H1 (cell line): ENCODE measurements around the gene ATP6V0D1. TPM values are rescaled to one million over a fixed set of nuclear protein-coding genes. Genes with fewer than 3 reads are reported as not detected.
A peak's percentile ranks its signal among the peaks of the same experiment; 100 is the strongest.

Experiments used
- CTCF ChIA-PET: fragments of 300-600 bp; sonication (Branson Sonifier 250); formaldehyde crosslinking; loops from one replicate; lab custom pipeline; 2021; ENCODE audit not compliant: partially characterized antibody; lab: Charles Lee
- POLR2A ChIA-PET: fragments of 300-600 bp; sonication (Branson Sonifier 250); formaldehyde crosslinking; loops from one replicate; lab custom pipeline; 2021; ENCODE audit warnings: inconsistent platforms; ENCODE audit not compliant: partially characterized antibody; lab: Charles Lee
- DNase-seq, 2 experiments: peaks; one replicate each; pipeline versions ENCODE4 v3.0.0 to v3.0.0-alpha.2; 2010 to 2022; ENCODE audit warnings: low spot score in 2 of 2, low read depth in 1 of 2, mixed read lengths in 1 of 2
- FAIRE-seq: peaks from 2 replicates; lab custom pipeline; 2011; peaks lifted over from hg19 to GRCh38; lab: Jason Lieb, UNC
- H2AFZ ChIP-seq: 2 replicates; pipeline ENCODE4 v1.8.1; 2012; ENCODE audit warnings: low read length, inconsistent platforms
- H2AK5ac ChIP-seq: 2 replicates; pipeline ENCODE4 v1.6.1; 2013; ENCODE audit warnings: low read depth, low read length
- H2BK120ac ChIP-seq: replicated peaks from 2 replicates; pipeline ENCODE3; 2013; ENCODE audit warnings: low read depth, low read length, inconsistent platforms
- H2BK12ac ChIP-seq: 2 replicates; pipeline ENCODE4 v1.6.1; 2013; ENCODE audit warnings: low read depth, low read length
- H2BK15ac ChIP-seq: 2 replicates; pipeline ENCODE4 v1.6.1; 2013; ENCODE audit warnings: low read length
- H2BK20ac ChIP-seq: 2 replicates; pipeline ENCODE4 v1.6.1; 2013; ENCODE audit warnings: low read length
- H2BK5ac ChIP-seq: 2 replicates; pipeline ENCODE4 v1.6.1; 2013; ENCODE audit warnings: low read depth, low read length
- H3K14ac ChIP-seq: 2 replicates; pipeline ENCODE4 v1.6.1; 2013; ENCODE audit warnings: inconsistent platforms; ENCODE audit not compliant: insufficient read length
- H3K18ac ChIP-seq: 2 replicates; pipeline ENCODE4 v1.6.1; 2013; ENCODE audit warnings: low read length; ENCODE audit errors: extremely low read depth
- H3K23ac ChIP-seq: 2 replicates; pipeline ENCODE4 v1.6.1; 2013; ENCODE audit warnings: inconsistent platforms; ENCODE audit not compliant: insufficient read length
- H3K23me2 ChIP-seq: 2 replicates; pipeline ENCODE4 v1.6.1; 2013; ENCODE audit warnings: low read depth, low read length
- H3K27ac ChIP-seq: 2 replicates; pipeline ENCODE4 v1.6.1; 2011; ENCODE audit warnings: low read depth, low read length, inconsistent platforms
- H3K27me3 ChIP-seq, 4 experiments: replicated peaks in 1 of 4; 1 replicate in 1 of 4; 2 replicates in 3 of 4; pipeline versions ENCODE4 v1.6.1 to v1.8.1; 2011 to 2013; ENCODE audit warnings: low read length in 3 of 4, mild to moderate bottlenecking in 3 of 4, inconsistent platforms in 2 of 4, mixed read lengths in 2 of 4, moderate library complexity in 1 of 4; ENCODE audit not compliant: control insufficient read depth in 3 of 4, insufficient read depth in 3 of 4; ENCODE audit errors: extremely low read depth in 1 of 4
- H3K36me3 ChIP-seq, 4 experiments: 2 replicates each; pipeline versions ENCODE4 v1.6.1 to v1.8.1; 2011 to 2013; ENCODE audit warnings: mild to moderate bottlenecking in 4 of 4, low read length in 3 of 4, moderate library complexity in 2 of 4, control low read depth in 1 of 4, inconsistent platforms in 1 of 4; ENCODE audit not compliant: insufficient read depth in 4 of 4, control insufficient read depth in 2 of 4
- H3K4ac ChIP-seq: replicated peaks from 2 replicates; pipeline ENCODE3; 2013; ENCODE audit warnings: low read length, low read depth, mixed read lengths, inconsistent platforms; ENCODE audit not compliant: insufficient read length
- H3K4me1 ChIP-seq, 4 experiments: replicated peaks in 1 of 4; 1 replicate in 1 of 4; 2 replicates in 3 of 4; pipeline versions ENCODE4 v1.6.1 to v1.8.1; 2011 to 2013; ENCODE audit warnings: low read length in 3 of 4, inconsistent platforms in 2 of 4, mixed read lengths in 1 of 4; ENCODE audit not compliant: insufficient read depth in 4 of 4, control insufficient read depth in 3 of 4
- H3K4me2 ChIP-seq, 2 experiments: 2 replicates each; pipeline versions ENCODE4 v1.6.1 to v1.8.1; 2011 to 2013; ENCODE audit warnings: low read depth in 2 of 2, low read length in 2 of 2, control low read depth in 1 of 2, inconsistent platforms in 1 of 2, mild to moderate bottlenecking in 1 of 2; ENCODE audit not compliant: insufficient read depth in 1 of 2
- H3K4me3 ChIP-seq, 4 experiments: fragments of 200-600, 300-600 bp in 1 of 4; sonication (generic), shearing (Covaris generic), sonication (Bioruptor Twin) in 1 of 4; 2 replicates each; pipeline versions ENCODE4 v1.5.1 to v1.8.1; 2011 to 2016; ENCODE audit warnings: low read length in 4 of 4, low read depth in 3 of 4, control low read depth in 2 of 4, inconsistent platforms in 2 of 4, mild to moderate bottlenecking in 2 of 4, mixed read lengths in 1 of 4, moderate library complexity in 1 of 4; ENCODE audit not compliant: insufficient read depth in 2 of 4; ENCODE audit errors: extremely low read depth in 1 of 4
- H3K56ac ChIP-seq: replicated peaks from 2 replicates; pipeline ENCODE3; 2013; ENCODE audit warnings: low read depth, mild to moderate bottlenecking, mixed read lengths, low read length, inconsistent platforms; ENCODE audit not compliant: insufficient read length
- H3K79me1 ChIP-seq: 2 replicates; pipeline ENCODE4 v1.6.1; 2013; ENCODE audit warnings: low read depth, low read length, control low read depth
- H3K79me2 ChIP-seq, 2 experiments: 2 replicates each; pipeline versions ENCODE4 v1.6.1 to v1.8.1; 2012 to 2013; ENCODE audit warnings: low read length in 2 of 2, mild to moderate bottlenecking in 2 of 2, inconsistent platforms in 1 of 2; ENCODE audit not compliant: insufficient read depth in 2 of 2, control insufficient read depth in 1 of 2
- H3K9ac ChIP-seq, 4 experiments: replicated peaks in 1 of 4; 1 replicate in 1 of 4; 2 replicates in 3 of 4; pipeline versions ENCODE4 v1.6.1 to v1.8.1; 2011 to 2013; ENCODE audit warnings: low read depth in 3 of 4, low read length in 3 of 4, control low read depth in 2 of 4, mild to moderate bottlenecking in 2 of 4, moderate library complexity in 2 of 4, inconsistent platforms in 1 of 4; ENCODE audit errors: extremely low read depth in 1 of 4
- H3K9me3 ChIP-seq, 2 experiments: 2 replicates each; pipeline versions ENCODE4 v1.6.1 to v1.8.1; 2012 to 2013; ENCODE audit warnings: mild to moderate bottlenecking in 2 of 2, moderate library complexity in 2 of 2, control low read depth in 1 of 2, inconsistent platforms in 1 of 2, low read depth in 1 of 2, low read length in 1 of 2, mixed read lengths in 1 of 2; ENCODE audit not compliant: insufficient read depth in 2 of 2
- H4K20me1 ChIP-seq, 2 experiments: replicated peaks in 1 of 2; 2 replicates each; pipeline versions ENCODE3 to v1.8.1; 2011 to 2013; ENCODE audit warnings: inconsistent platforms in 2 of 2, low read length in 2 of 2, mild to moderate bottlenecking in 1 of 2; ENCODE audit not compliant: insufficient read depth in 2 of 2, control insufficient read depth in 1 of 2
- H4K5ac ChIP-seq: 2 replicates; pipeline ENCODE4 v1.6.1; 2013; ENCODE audit warnings: low read length, low read depth, mixed read lengths, inconsistent platforms; ENCODE audit not compliant: insufficient read length
- H4K8ac ChIP-seq: 2 replicates; pipeline ENCODE4 v1.8.0; 2013; ENCODE audit warnings: mild to moderate bottlenecking, moderate library complexity, low read length, inconsistent platforms; ENCODE audit not compliant: insufficient read depth; ENCODE audit errors: extremely low read depth
- H4K91ac ChIP-seq: replicated peaks from 2 replicates; pipeline ENCODE3; 2013; ENCODE audit warnings: low read length, mixed read lengths, inconsistent platforms; ENCODE audit not compliant: insufficient read length
- ATF2 ChIP-seq: IDR thresholded peaks from 2 replicates; pipeline ENCODE4 v1.6.1; 2012; ENCODE audit warnings: low read length, inconsistent platforms
- CTBP2 ChIP-seq: IDR thresholded peaks from 2 replicates; pipeline ENCODE4 v1.7.0; 2011; ENCODE audit warnings: borderline replicate concordance, mild to moderate bottlenecking, moderate library complexity, mixed read lengths, low read length; ENCODE audit not compliant: insufficient read depth, insufficient read length
- FOSL1 ChIP-seq: IDR thresholded peaks from 2 replicates; pipeline ENCODE4 v1.6.1; 2011; ENCODE audit warnings: mild to moderate bottlenecking, low read depth, low read length, moderate library complexity; ENCODE audit not compliant: insufficient read depth
- MAFK ChIP-seq: IDR thresholded peaks from 2 replicates; pipeline ENCODE4 v1.6.1; 2012; ENCODE audit warnings: low read depth, mild to moderate bottlenecking, improper control_type of control experiment, low read length
- NRF1 ChIP-seq: IDR thresholded peaks from 2 replicates; pipeline ENCODE4 v1.6.1; 2011; ENCODE audit warnings: mild to moderate bottlenecking, low read depth, low read length, improper control_type of control experiment
- SIN3A ChIP-seq, 2 experiments: IDR thresholded peaks in 1 of 2; conservative IDR thresholded peaks in 1 of 2; 2 replicates each; pipeline ENCODE4 v1.6.1; 2011 to 2012; ENCODE audit warnings: low read length in 2 of 2, improper control_type of control experiment in 1 of 2, low read depth in 1 of 2, mild to moderate bottlenecking in 1 of 2
- SIX5 ChIP-seq: IDR thresholded peaks from 2 replicates; pipeline ENCODE4 v1.6.1; 2011; ENCODE audit warnings: mild to moderate bottlenecking, low read depth, low read length
- SP1 ChIP-seq: IDR thresholded peaks from 2 replicates; pipeline ENCODE4 v1.6.1; 2011; ENCODE audit warnings: low read depth, low read length
- ZNF274 ChIP-seq: IDR thresholded peaks from 2 replicates; pipeline ENCODE4 v1.7.0; 2012; ENCODE audit warnings: low read length, borderline replicate concordance; ENCODE audit errors: extremely low read depth
- WGBS, 2 experiments: shearing (Covaris generic) in 1 of 2; methylation state at CpG; one replicate each; pipeline versions ENCODE4 v1.1.6 to v1.1.7; 2013 to 2015; ENCODE audit warnings: low lambda C conversion rate in 2 of 2, mixed read lengths in 2 of 2, inconsistent platforms in 1 of 2, low coverage in 1 of 2, missing lambda C conversion rate in 1 of 2; ENCODE audit not compliant: insufficient replicate concordance in 2 of 2, insufficient coverage in 1 of 2, insufficient read length in 1 of 2; ENCODE audit errors: extremely low coverage in 1 of 2, missing lambda C conversion rate in 1 of 2; 5-methylcytosine and 5-hydroxymethylcytosine counted together
- polyA plus RNA-seq, 7 experiments: library from polyadenylated mRNA; depleted of rRNA in 3 of 7; stranded (reverse) in 5 of 7; unstranded in 2 of 7; fragments of >200 nt in 5 of 7; fragments of 200-250 nt in 2 of 7; gene quantifications; 1 replicate in 5 of 7; 2 replicates in 1 of 7; 4 replicates in 1 of 7; pipeline versions ENCODE4 v1.2.1 to v1.2.3, GENCODE V29; 2011 to 2013; ENCODE audit warnings: missing spikeins in 2 of 7, mixed read lengths in 2 of 7
- total RNA-seq: library from RNA; stranded (reverse); fragmentation: NEBNext Ultra II Directional; extraction: Animal tissue kit (Norgen Biotek cat#: 25700); gene quantifications from 2 replicates; pipeline ENCODE4 v1.2.1, GENCODE V29; 2021

ATP6V0D1 gene
- total and polyA plus RNA-seq, 2 of the 8 experiments (the other 6 are each of a cell fraction or from before 2014, with no cell fraction given) = 47.3 to 134 TPM

DNA sequence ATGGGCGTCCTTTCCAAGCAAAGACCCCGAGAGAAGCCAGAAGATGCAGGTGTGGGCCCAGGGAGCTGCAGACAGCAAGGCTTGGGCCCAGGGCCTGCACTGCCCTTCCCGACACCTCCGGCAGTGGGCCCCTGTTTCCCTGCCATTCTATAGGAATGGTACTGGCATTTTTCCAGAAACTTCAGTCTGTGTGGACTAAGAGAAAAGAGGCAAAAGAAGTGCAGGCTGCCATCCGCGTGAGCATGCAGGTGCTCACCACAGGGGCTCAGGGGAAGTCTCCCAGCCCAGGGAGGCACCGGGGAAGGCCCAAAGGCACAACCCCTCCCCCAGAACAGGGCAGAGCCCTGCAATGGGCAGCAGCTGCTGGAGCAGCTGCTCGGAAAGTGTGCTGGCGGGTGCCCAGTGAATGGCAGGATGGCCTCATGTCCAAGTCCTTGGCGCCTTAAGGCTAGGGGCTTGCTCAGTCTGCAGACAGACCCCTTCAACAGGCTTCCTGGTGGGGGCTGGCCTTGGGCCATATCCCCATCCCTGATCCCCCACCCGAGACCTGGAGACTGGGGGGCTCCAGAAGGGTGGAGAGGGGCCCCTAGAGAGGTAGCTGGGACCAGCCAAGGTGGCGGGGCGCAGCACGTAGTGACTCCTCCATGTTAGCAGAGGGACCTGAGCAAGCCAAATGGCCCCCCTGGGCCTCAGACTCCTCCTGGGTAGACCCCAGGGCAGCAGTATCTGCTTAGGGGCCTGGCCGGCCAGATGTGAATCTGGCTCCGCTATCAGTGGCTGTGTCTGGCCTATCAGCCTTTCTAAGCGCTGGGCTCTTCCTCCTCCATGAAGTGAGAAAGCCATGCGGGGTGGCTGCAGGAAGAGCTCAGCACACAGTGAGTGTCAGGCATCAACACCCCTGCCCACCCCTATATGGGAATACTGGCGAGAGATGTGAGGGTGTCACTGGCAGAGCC, 80.9 kb downstream of the ATP6V0D1 start:
- Histone ChIP-seq H3K9me3 (no peaks in the 10 kb centered on the region), H3K27ac (no peak overlapping the region), H2BK20ac (no peak overlapping the region), H2BK5ac (no peak overlapping the region), H3K9ac (no peak overlapping the region), H2BK12ac (no peak overlapping the region), H3K4me2 (no peak overlapping the region), H3K4me1 (peaks cover 0 to 38% (median 23%) of the 10 kb centered on the region in 4 experiments; a peak in 6 of 7 replicates), H3K79me1 (no peaks in the 10 kb centered on the region), H3K18ac (no peak overlapping the region; the same call in 1 of the 2 replicates), H4K8ac (no peak overlapping the region), H3K4ac (no peak overlapping the region), H3K23ac (no peak overlapping the region), H3K4me3 (no peak overlapping the region), H4K5ac (no peak overlapping the region), H2BK120ac (no peak overlapping the region), H2AK5ac (no peak overlapping the region), H4K91ac (peak overlapping the region; percentile 20), H3K23me2 (peaks cover 2% of the 10 kb centered on the region; the same call in 1 of the 2 replicates), H2AFZ (no peak overlapping the region), H3K27me3 (peaks cover 6 to 19% (median 15%) of the 10 kb centered on the region in 4 experiments), H3K56ac (no peak overlapping the region), H3K36me3 (no peaks in the 10 kb centered on the region), H4K20me1 (peaks cover 2 to 4% of the 10 kb centered on the region in 2 experiments), H3K14ac (no peak overlapping the region), H3K79me2 (no peaks in the 10 kb centered on the region), H2BK15ac (no peak overlapping the region)
- DNase-seq (no peak), FAIRE-seq (no peak)
- CTCF ChIA-PET = interaction anchor here (0.5 to 32.4 kb wide), 48 partner anchors 12 to 393 kb away, joined by 3 to 476 read pairs (median 4); partner anchors contain the start of genes HSD11B2, HSF4, KCTD19 and LRRC36
- POLR2A ChIA-PET = interaction anchor here (0.6 to 2.3 kb wide), 4 partner anchors 8 to 202 kb away, joined by 3 to 5 read pairs (median 4); no protein-coding TSS in a partner anchor
- WGBS, 2 experiments = 79% methylated on average over 19 of the region's 19 CpGs; no CpG with 5 or more reads in 1 of the 2 experiments
- TF ChIP-seq NRF1 (no peak), MAFK (no peak), SIX5 (no peak), ZNF274 (no peak), CTBP2 (no peak), ATF2 (no peak), SP1 (no peak), SIN3A (conservative IDR thresholded peaks at IDR 0.05 in 1 of 2, IDR thresholded peaks at IDR 0.05 in 1 of 2; ENCODE audit: low read depth in 1 of 2, low read length in 2 of 2) (no peak), FOSL1 (no peak)
